AG04450 (cell line): Measurements from ENCODE around the gene LIPC. TPM values are rescaled to one million over a fixed set of nuclear protein-coding genes. Genes with fewer than 3 reads are reported as not detected.

Experiments
- CTCF ChIA-PET: fragments of 300-600, 350-600 bp; formaldehyde crosslinking; extraction: SDS; loops from one replicate; lab custom pipeline; 2022; ENCODE audit warnings: antibody characterized with exemption, inconsistent platforms; lab: Charles Lee
- POLR2A ChIA-PET: fragments of 350-600 bp; formaldehyde crosslinking; extraction: SDS; loops from one replicate; lab custom pipeline; 2021; ENCODE audit warnings: antibody characterized with exemption, inconsistent platforms; lab: Yijun Ruan, JAX
- DNase-seq: peaks from one replicate; pipeline ENCODE4 v3.0.0-alpha.2; 2011; ENCODE audit warnings: low read depth, low spot score
- H3K27ac ChIP-seq: one replicate; pipeline ENCODE4 v1.5.1; 2012; ENCODE audit warnings: low read depth, low read length, control low read depth
- H3K27me3 ChIP-seq: one replicate; pipeline ENCODE4 v1.6.0; 2012; ENCODE audit warnings: low read length; ENCODE audit not compliant: control insufficient read depth, insufficient read depth
- H3K4me3 ChIP-seq: 2 replicates; pipeline ENCODE4 v1.5.1; 2011; ENCODE audit warnings: mild to moderate bottlenecking, low read depth, low read length, control low read depth
- H3K9me3 ChIP-seq: 2 replicates; pipeline ENCODE4 v1.5.1; 2012; ENCODE audit warnings: low read length; ENCODE audit not compliant: control insufficient read depth, insufficient read depth
- polyA plus RNA-seq: library from polyadenylated mRNA; depleted of rRNA; stranded (reverse); fragments of >200 nt; gene quantifications from 2 replicates; pipeline ENCODE4 v1.2.3, GENCODE V29; 2011
- TF ChIP-seq, protein P1 (sequence below): IDR thresholded peaks from 2 replicates; pipeline ENCODE4 v1.5.1; 2011; ENCODE audit warnings: low read depth, low read length, control low read depth, inconsistent platforms

Gene LIPC
- polyA plus RNA-seq, 1 experiment, result 0.82 TPM

DNA sequence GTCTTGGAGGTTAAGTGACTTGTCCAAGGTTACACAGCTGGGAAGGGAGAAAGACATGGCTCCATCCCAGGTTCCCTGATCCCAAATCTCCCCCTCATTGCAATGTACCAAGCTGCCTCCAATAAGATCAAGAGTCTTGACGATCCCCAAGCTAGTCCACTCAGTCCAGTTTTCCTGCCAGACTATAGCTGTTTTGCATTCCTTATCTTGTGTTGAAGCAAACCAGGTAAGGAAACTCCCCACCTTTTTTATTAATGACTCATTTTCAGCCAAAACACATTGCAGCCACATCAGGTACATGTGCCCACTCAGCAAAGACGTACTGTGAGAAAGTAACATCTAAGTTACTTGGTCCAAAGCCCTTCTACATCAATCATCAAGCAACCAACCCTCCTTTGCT, 41.9 kb downstream of the LIPC start:
- DNase-seq, result peak; percentile 51
- Histone ChIP-seq H3K27me3 (no peaks in the 10 kb centered on the region), H3K9me3 (no peaks in the 10 kb centered on the region), H3K4me3 (no peak overlapping the region), H3K27ac (peak overlapping the region; percentile 57)
- TF ChIP-seq, protein P1, sequence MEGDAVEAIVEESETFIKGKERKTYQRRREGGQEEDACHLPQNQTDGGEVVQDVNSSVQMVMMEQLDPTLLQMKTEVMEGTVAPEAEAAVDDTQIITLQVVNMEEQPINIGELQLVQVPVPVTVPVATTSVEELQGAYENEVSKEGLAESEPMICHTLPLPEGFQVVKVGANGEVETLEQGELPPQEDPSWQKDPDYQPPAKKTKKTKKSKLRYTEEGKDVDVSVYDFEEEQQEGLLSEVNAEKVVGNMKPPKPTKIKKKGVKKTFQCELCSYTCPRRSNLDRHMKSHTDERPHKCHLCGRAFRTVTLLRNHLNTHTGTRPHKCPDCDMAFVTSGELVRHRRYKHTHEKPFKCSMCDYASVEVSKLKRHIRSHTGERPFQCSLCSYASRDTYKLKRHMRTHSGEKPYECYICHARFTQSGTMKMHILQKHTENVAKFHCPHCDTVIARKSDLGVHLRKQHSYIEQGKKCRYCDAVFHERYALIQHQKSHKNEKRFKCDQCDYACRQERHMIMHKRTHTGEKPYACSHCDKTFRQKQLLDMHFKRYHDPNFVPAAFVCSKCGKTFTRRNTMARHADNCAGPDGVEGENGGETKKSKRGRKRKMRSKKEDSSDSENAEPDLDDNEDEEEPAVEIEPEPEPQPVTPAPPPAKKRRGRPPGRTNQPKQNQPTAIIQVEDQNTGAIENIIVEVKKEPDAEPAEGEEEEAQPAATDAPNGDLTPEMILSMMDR, result no peak
- POLR2A ChIA-PET, result interaction anchor here (0.8 kb wide), 1 partner anchor 142 kb away, joined by 3 read pairs; no protein-coding TSS in a partner anchor
- CTCF ChIA-PET, result interaction anchor here (0.6 kb wide), 1 partner anchor 76 kb away, joined by 3 read pairs; no protein-coding TSS in a partner anchor

DNA sequence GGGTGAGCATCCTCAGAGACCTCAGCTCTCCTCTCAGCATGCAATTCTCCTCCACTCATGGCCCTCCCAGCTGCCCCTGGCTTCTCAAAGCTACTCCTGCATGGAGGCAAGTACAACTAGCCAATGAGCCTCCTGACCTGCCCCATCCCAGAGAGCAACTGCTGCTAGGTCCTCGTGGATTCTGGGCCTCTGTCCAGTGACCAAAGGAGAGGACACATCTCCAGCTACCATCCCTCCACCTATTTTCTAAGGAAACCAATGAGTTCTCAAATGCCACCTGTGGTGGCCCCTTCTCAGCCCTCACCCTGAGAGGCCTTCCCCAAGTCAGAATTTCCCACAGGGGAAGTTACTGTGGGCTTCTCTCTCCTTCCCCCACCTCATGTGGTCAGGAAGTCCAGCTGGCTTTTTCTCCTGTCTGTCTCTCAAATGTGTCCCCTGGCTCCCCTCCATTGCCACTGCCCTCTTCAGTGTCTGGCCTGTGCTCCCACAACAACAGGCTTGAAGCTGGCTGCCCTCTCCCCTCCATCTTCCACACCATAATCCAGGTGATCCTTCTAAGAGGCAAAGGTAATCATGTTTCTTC, 43.0 kb downstream of the LIPC start:
- POLR2A ChIA-PET, result no interaction called here
- CTCF ChIA-PET, result no interaction called here
- no peaks in the 10 kb centered on the region for H3K9me3 ChIP-seq
- TF ChIP-seq, protein P1, result no peak
- H3K27ac ChIP-seq, result no peak overlapping the region
- no peak for DNase-seq
- no peaks in the 10 kb centered on the region for H3K27me3 ChIP-seq
- no peak overlapping the region for H3K4me3 ChIP-seq

DNA sequence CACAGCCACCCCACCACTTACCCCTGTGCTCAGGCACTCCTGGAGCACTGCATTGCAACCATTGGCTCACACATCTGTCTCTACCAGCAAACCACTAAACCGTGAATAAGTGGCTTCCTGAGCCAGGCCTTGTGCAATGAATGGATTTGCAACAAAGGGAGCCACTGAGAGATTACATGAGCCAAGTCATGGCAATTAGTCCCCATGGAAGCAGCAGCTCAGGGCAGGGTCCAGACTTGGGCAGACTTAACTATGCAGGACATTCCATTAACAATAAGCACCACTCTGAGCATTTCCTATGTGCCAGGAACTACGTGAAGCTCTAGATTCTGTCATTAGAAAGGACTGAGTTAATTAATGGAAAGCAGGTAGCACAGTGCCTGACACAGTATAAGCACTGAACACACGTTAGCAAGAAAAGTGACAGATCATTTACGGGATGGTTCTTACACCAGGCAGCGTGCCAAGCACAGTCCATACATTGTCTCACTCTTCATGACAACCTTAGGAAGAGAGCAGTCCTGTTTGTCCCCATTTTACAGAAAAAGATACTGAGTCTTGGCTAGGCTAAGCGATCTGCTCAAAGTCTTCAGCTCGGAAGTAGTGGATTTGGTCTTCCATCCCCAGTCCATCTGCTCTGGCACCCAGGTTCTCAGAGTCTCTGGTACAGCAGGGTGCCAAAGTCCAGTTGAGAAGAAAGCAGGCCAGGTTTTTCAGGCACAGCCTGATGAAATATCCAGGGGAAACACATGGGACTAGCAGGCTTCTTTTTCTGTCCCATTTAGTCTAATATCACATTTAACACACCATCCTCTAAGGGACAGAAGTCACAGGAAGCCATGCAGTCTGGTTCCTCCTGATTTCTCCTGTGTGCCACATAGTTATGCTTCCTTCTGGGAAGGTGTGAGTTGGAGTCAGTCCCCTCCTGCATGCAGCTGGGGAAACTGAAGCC, 44.1 kb downstream of the LIPC start:
- CTCF ChIA-PET, result no interaction called here
- no peak overlapping the region for H3K27ac ChIP-seq
- POLR2A ChIA-PET, result interaction anchor here (1.3 kb wide), 1 partner anchor 12 kb away, joined by 5 read pairs; no protein-coding TSS in a partner anchor

DNA sequence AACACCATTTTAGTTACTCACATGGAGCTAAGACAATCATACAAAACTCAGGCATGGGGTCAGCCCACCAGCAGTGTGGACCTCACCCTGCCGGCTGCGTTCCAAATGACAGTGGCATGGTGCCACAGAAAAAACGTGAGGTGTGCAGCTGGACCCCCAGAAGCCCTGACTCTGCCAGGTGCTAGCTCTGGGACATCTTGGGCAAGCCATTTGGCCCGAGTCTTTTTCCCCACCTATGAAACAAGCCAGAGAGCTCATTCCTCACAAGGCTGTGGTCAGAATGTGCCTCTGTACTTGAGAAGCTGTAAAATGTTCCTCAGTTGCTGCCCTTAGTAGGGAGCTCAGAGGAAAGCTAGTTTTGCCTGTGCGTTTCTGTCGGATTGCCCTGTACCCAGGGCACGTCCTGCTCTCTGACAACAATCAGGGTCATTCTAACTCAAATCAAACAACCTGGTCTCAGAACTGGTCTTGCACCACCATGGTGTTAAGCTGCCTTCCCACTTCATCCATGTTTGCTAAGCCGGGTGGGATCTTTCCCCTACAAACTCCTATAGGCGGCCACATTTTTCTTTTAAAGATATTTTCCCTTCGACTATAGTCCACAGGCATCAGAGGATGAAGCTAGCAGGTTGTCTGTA, 44.9 kb downstream of the LIPC start:
- ChIA-PET POLR2A (interaction anchor here (1.3 kb wide), 1 partner anchor 11 kb away, joined by 5 read pairs; no protein-coding TSS in a partner anchor), CTCF (no interaction called here)
- Histone ChIP-seq H3K4me3 (no peak overlapping the region), H3K9me3 (no peaks in the 10 kb centered on the region), H3K27ac (no peak overlapping the region), H3K27me3 (no peaks in the 10 kb centered on the region)
- no peak for DNase-seq
- TF ChIP-seq, protein P1, result no peak

More for the DNA sequence above, 44.1 kb downstream of the LIPC start:
- no peaks in the 10 kb centered on the region for H3K27me3 ChIP-seq
- no peak for DNase-seq
- H3K9me3 ChIP-seq, result no peaks in the 10 kb centered on the region
- H3K4me3 ChIP-seq, result no peak overlapping the region
- TF ChIP-seq, protein P1, result no peak
